GM18867 (cell line): ENCODE data around the gene DGKD.

Source experiments
- ATAC-seq: cut with Tn5 transposase; IDR thresholded peaks from one replicate; pipeline ENCODE4 v1.9.1; 2021; ENCODE audit warnings: mild to moderate bottlenecking, moderate library complexity; ENCODE audit not compliant: unreplicated experiment

The DGKD gene

DNA sequence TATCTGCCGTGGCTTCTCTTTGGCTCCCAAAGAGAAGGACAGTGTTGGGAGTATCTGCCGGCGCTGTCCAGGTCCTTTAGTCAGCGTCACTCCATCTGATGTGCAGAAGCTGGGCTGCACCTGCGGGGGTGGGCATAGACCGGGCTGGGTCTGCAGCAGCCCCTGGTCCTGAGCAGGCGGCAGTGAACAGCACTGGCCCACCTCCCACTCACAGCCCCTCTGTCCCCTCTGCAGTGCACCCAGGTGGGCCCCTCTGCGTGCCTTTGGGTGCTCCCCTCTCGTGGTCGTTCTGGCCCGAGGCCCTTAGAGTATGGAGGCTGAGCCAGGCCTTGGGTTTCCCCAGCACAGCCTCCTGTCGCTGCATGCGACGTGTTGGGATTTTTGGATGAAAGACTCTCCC, 116.5 kb downstream of the DGKD start:
- ATAC-seq = no peak

DNA sequence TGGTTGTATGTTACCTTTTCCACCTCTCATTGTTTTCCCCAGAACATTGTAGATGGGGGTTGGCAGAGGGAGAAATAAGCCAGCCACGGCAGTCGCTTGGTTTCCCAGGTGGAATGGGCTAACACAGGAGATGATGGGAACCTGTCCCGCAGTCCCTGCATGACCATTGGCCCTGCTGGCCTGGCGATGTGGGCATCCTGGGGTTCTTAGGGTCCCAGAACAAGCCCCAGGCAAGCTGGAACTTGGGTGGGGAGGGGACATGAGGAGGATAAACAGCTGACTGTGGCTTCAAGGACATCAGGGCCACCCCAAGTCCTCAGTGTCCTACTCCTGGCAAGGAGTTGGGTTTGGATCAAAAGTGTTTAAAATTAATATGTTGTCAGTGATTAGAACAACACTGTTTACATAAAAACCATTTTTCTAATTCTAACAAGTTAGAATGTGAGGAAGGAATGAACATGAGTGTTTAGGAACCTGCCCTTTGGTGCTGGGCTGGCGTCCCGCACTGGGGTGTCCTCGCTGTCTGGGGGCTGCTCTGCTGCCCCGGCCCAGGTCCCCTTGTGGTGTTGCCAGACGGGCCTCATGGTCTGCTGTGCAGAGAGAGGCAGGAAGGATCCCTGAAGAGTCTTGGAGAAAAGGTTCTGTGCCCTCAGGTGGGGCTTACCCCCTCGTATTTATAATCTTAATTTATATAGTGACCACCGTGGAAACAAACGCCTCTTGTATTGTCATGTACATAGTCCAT, 117.2 kb downstream of the DGKD start:
- ATAC-seq = no peak

DNA sequence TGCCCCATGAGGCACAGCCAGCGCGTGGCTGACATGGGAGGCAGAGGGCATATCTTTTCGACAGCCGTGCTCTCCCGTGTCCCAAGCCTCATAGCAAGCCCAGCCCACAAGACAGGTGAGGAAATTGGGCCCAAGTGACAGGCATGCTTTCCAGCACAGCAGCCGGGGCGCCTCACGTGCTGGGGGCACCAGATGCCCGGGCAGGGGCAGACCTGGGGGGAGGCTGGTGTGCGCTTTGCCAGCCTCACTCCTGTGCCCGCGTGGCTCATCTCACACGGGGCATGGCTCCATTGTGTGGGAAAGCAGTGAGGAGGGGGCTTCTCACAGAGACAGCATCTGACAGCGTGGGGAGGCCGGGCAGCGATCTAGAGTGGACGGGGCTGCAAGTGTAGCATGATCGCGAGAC, 119.1 kb downstream of the DGKD start:
- ATAC-seq = no peak

DNA sequence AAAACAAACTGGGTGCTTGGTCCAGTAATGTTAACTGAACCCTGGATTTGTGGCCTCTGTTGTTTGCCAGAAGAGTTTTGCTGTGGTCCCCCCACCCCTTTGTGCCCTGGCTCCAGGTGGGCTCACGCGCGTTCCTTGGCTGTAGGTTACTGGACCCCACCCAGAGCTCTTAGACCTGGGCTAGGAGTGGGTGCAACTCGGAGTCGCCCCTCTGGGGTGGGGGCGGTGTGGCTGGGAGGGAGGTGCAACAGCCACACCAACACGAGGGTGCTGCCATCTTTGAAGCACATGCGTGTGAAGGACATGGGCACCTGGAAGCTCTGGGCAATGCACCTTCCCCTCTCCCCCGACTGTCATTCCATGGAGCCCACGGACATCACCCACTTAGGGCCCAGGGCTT, 119.6 kb downstream of the DGKD start:
- ATAC-seq = no peak

DNA sequence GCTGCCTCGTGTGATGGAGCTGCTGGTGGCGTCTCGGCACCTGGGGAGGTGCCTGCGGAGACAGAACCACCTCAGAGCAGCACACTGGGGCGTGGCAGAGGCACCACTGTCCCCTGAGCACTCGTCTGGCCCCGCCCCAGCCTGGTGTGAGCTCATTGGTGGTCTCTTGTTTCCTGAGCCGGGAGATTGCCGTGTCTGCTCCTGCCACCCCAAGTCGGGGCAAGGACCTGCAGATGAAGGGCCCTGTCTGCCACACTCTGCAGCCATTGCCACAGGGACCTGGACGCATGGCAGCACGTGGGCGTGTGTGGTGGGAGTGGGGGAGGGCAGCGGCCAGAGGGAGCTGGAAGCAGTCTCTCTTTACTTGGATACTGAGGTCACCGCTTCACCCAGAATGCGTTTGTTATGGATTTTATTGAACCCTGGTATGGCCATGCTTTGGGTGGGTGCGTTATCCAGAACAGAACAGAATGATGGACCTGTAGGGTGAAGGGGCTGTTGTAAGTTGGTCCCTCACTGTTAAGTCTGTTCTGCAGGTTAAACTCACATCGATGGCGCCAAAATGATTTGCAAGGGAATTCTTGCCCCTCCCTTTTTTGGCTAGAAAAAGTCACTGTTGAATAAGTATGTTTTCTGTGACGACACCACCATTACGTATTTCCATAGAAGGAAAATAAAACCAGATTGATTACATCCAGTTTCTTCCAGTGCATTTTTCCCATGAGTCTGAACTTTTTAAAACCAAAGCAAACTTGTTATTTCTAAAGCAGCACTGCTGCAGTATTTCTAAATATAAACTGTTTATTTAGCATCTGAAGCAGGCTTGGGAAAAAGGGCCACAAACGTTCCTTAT, 120.2 kb downstream of the DGKD start:
- ATAC-seq = no peak

DNA sequence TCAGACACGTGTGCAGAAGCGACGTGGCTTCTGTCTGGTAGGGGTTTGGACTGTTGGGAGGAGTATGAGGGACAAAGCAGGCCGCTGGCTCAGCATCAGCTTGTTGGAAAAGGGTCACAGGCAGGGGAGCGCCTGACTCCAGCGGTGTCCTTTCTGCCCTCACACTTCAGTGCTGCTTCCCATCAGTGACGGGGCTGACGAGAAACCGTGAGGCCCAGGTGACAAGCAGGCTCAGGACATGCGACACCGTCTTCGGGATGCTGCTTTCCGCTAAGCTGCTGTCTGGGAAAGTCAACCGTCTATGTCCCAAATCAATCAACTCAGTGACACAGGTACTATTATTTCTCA, 121.7 kb downstream of the DGKD start:
- ATAC-seq = no peak

DNA sequence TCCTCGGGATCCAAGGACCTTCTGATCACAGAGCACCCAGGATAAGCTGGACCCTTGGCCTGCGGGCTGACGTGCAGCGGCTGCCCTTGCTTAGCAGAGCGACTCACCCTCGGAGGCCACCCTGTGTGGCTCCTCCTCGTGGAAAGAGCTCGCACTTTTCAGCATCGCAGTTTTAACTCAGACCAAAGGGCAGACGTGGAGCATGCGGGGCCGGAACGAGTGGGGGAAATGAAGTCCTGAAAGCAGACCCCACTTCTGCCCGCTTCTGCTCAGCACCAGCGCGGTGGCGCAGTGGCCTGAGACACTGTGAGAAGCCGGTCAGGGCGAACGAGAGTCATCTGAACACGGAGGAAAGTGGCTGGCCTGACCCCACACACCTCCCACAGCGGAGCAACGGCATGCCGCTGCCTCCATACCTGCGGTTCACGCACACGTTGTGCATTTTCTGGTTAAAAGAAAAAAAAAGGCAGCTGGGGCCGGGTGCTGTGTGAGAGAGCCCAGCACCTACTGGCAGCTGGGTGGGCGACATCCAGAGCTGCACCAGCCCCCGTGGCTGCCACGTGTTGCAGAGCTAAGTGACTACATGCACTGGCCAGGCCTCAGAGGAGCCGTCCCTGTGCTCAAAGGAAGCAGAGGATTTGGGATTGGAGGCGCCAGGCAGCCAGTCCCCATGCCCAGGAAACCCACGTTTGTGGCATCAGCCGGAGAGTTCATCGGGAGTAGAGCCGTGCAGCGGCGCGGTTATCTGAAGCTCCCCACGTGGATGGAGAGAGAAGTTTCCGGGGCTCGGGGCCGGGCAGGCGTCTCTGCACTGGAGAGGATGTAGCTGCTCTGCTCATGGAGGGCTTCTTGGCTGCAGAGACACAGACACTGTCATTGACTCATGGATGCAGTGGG, 122.6 kb downstream of the DGKD start:
- ATAC-seq = no peak

DNA sequence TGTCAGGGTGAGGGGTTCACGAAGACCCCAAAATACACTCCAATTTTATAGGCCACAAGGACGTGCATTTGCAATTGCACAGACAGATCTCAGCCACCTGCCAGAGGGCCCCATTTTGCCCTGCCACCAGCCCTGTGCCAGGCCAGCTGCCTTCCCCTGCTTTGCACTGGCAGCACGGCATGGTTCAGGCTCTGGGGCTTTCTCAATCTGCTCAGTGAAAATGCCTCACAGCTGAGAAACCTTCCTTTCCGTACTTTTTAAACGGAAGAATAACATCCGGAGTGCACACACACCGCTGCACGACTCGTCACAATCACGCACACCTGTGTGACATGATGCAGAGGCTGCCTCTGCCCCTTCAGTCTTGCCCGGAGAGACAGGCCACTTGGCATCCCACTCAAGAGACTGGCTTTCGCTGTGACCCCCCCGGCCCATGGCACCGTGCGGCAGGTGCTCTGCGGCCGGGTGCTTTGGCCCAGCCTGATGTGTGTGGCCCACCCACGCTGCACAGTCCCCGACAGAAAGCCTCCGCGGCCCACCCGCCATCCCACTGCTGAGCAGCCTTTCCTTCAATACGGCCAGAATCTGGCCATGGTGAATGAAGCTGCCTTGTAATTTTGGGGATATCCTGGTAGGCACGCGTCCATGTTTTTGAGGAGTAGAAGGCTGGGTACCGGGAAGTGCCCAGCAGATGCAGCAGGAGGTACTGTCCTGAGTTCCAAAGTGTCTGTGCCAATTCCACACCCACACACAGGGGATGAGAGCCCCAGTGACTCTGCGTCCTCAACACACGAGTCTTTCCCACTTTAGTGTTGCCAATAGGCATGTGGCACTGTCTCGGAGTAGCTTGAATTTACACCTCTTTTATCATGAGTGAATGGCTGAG, 123.5 kb downstream of the DGKD start:
- ATAC-seq = no peak

DNA sequence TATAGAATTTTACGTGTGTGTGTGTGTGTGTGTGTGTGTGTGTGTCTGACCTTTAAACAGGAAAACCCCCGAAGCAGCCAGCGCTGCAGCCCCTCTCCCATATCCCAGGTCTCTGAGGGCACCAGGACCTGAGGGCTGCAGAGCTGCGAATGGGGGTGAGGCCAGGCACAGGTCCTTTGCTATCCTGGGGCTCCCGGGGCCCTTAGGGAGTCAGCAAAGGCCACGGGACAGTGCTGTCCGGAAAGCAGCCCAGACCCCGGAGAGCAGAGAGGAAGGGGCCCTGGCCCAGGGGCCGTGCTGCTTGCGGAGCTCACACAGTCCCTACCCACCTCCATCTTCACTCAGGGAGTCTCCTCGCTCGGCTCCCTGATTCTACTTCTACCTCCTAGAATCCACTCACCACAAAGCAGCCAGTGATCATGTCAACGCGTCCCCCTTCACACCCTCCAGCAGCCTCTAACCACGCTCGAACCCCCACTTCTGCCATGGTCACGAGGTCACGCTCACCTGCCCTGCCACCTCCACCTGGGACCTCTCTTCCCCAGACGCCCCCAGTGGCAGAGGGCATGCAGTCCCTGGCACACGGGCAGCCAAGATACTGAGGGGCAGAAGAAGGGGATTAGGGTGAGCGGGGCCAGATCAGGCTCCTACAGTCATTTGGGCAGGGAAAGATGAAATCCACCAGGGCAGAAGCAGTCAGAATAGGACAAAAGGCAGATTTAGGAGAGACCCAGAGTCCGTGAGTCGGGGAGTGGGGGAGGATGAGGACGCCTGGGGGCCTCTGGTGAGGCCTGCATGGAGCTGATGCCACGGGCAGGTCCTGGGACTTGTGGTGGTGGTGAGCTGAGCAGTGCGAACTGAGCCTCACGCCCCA, 125.6 kb downstream of the DGKD start:
- no peak for ATAC-seq

DNA sequence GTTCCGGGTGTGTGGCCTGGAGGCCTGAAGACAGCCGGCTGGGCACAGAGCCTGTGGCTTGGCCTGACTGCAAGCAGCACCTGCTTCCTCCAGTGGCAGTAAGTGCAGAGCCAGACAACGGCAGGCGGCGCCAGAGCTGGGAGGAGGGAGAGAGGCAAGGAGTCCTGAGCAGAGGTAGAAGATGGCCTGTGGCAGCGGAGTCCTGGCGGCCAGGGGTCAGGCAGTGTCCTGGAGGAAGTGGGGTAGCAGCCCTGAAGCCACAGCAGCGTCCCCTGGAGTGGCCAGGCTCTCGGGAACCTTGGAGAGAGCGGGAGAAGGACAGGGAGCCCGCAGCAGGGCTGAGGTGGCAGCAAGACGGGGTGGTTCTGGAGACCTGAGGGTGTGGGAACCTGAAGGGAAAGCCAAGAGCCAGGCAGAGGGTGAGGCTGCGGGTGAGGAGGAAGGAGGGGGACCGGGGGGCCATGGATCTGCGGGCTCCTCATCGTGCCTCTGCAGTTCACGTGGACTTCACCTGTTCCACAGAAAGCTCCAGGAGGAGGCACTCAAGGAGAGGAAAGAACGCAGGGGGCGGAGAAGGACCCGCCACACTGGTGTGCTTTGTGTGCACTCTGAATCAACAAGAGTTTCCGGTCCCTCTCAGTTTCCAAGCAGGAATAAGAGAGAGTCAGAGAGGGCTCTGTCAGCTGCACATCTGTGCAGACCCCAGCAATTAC, 126.4 kb downstream of the DGKD start:
- ATAC-seq = no peak

DNA sequence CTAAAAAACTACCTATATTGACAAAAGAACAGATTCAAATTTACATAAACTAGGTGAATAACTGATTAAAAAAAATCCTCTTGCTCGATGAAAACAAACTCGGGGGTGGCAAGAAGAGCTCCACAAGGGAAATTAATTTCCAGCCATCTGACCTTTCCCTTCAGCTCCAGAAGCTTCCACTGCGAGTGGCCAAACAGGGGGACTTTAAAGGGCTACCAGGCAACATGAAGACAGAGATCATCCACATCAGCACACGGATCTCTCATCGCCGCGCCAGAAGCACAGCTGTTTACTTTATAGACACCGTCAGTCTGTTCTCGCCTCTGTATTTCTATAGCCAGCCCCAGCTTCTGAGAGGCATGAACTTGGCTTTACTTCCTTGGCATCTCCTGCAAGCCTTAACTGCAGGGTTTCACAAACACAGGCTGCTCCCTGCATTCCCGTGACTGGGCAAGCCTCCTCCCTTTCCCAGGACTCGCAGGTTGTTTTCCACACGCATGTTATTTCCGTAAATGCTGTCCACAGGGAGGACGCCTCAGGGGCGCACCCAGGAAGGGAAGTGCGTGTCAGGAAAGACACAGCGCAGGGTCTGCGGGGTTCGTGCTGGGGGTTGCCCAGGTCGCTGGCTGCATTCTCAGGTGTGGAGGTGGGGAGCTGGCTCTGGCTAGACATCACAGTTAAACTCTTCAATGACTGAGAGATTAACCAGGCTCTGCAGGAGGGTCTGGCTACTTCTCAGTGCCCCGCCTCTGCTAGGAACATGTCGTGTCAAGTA, 127.3 kb downstream of the DGKD start:
- no peak for ATAC-seq

DNA sequence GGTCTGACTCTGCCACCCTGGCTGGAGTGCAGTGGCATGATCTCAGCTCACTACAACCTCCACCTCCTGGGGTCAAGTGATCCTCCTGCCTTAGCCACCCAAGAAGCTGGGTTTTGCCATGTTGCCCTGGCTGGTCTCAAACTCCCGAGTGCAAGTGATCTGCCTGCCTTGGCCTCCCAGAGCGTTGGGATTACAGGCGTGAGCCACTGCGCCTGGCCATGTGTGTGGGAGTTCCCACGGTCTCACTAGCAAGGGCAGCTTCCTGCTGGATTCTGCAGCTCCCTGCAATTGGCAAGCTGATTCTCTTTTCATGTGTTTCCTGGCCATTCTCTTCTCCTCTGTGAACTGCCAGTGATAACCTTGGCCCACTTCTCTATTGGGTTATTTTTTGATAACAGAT, 128.3 kb downstream of the DGKD start:
- ATAC-seq = no peak

DNA sequence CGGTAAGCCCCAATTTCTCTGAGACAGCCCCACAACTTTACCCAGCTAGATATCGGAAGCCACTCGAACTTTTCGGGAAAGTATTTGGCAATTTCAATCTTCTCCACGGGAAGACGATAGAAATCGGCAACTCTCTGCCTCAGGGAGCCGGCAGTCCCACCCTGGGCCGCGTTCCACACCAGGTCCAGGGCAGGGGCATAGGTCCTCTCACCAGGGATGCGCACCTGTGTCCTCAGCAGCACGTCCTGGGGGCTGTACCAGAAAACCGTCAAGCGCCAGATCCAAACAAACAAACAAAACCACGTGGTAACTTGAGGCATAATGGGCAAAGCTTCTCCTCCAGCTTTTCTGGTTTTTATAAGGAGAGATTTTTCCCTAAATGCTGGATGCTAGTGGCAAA, 131.4 kb downstream of the DGKD start:
- ATAC-seq = no peak

DNA sequence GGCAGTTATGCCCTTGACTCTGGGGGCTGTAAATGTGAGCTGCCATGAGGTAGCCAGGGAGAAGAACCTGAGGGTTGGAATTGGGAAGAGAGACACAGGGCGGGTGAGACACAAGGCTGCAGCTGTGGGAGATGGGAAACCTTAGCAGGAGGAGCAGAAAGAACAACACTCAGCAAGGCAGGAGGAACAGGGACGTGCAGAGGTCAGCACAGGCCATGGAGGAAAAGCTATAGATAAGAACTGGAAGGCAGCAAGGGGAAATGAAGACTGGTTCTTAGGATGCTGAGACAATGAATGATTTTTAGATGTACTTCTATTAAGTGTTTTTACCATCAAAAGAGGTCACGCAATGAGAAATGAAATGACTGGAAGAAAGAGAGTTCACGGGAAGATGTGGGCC, 132.1 kb downstream of the DGKD start:
- ATAC-seq = no peak

DNA sequence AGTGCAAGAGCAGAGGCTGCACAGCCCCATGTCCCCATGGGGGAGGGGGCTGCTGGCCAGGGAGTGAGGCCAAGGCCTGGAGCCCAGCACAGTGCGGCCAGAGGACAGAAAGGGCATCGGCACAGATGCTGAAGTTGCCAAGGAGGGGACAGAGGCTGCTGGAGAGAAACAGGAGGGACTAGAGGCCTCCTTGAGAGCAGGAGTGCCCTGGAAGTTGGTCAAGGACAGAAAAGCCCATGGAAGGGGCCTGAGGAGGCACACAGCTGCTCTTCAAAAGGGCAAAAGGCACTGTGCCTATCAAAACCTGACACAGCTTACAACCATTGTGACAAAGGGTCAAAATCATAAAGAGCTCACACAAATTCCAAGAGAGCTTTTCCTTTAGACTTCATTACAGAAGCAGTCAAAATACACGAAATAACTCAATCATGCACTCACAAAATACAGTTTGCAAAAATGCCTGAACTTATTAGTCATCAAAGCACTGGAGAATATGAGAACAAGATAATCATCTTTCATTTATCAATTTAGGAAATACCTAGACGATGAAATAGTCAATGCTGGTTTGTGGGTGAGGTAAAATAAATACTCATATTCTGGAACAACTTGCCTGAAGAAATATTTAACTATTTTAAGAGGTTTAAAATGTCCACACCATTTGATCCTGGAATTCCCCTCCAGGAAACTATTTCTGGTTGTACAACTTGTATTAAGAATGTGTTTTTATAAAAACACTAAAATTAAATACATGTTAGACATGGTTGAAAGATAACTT, 132.7 kb downstream of the DGKD start:
- no peak for ATAC-seq

DNA sequence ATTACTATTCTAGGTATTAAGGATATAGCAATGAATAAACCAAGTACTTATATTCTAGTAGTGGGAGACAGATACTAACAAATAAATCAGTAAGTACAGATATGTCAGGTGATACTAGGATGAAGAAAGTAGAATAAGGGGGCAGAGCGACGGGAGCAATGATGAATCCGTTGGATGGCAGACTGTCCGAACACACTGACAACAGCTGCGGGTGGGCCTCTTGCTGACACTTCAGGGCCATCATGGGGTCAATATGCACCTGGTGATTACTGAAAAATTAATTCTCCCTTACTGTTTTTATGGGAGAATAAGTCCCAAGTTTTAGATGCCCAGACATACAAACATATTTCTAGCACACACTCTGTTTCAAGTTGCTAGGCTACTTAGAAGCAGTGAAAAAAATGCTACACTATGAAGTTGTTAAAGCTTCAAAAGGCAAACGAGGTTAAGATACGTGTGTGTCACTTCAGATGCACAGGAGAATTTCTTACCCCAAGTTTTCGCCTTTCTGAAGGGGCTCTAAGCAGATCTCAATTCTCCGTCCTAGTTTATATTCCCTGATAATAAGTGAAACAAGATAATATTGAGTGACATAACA, 133.6 kb downstream of the DGKD start:
- ATAC-seq = no peak

DNA sequence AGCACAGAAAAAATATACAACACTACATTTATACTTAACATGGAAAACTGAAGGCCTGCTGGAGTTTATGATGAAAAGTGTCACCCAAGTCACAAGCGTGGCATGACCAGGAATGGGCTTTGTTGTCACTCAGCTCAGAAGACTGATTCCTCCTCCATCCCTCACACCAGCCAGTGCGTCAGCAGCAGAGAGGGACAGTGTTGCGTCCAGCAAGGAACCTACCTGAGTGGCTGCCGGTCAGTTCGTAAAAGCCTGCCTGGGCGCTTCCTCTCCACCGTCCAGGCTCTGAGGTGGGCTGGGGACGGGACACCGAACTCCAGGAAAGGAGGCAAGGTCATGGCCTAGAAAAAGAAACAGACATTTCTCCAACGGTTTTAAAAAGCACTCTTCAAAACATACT, 134.8 kb downstream of the DGKD start:
- ATAC-seq = no peak
